ENCODE results near the gene MYOCOS. TPM values are rescaled to one million over a fixed set of nuclear protein-coding genes. Genes with fewer than 3 reads are reported as not detected.

Gene MYOCOS
- total and polyA plus RNA-seq, 2 donors (not counting 3 experiments of a cell fraction or from before 2014, with no cell fraction given): not detected

DNA sequence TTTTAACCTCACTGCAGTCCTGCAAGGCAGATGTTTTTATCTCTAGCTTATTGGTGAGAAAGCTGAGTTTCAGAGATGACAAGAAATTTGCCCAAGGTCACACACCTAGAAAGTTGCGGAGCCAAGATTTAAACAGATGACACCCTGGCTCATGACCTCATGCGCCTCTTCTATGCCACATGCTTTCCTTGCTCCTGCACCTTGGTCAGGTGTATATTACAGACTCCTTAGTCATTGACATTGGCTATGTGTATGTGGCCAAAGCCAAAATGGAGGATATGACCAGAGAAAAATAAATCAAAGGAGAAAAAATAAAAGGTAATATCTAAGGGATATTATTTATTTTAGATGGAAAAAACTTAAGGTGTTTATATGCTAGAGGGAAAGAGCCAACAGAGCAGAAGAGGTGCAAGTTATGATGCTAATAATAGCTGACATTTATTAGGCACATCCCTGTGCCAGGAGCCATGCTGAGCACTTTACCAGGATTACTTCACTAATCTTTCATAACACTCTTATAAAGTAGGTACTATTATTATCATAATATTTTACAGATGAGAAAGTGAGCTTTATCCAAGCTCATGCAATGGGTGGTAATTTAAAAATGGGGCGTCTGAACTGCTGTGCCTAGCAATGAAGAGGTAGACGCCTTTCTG lies 44.2 kb downstream of the MYOCOS start:
- ChIA-PET CTCF (interaction anchor here (0.7 to 3.2 kb wide), 6 partner anchors 11 to 50 kb away, joined by 3 to 16 read pairs (median 5); no protein-coding TSS in a partner anchor), POLR2A (no interaction called here)
- Histone ChIP-seq H3K9me1 (replicated peaks; ENCODE audit: control insufficient read depth, extremely low read depth, insufficient read depth, low read length) (no peaks in the 10 kb centered on the region), H4K20me1 (replicated peaks; ENCODE audit: control insufficient read depth, extremely low read depth, insufficient read depth, low read length) (no peaks in the 10 kb centered on the region), H3K27ac (ENCODE audit: insufficient read depth, low read depth, low read length) (no peak overlapping the region), H3K27me3 (ENCODE audit: control insufficient read depth in 2 of 2, insufficient read depth in 2 of 2, low read length in 2 of 2) (peaks cover 0 to 1% of the 10 kb centered on the region in 2 experiments), H3K4me3 (replicated peaks in 1 of 3; ENCODE audit: insufficient read depth in 1 of 3, low read depth in 1 of 3, low read length in 3 of 3) (no peak overlapping the region), H3K4me2 (ENCODE audit: insufficient read depth, low read length) (no peak overlapping the region), H3K4me1 (ENCODE audit: control insufficient read depth, extremely low read depth, insufficient read depth, low read length) (no peaks in the 10 kb centered on the region), H3K9me3 (replicated peaks; ENCODE audit: control insufficient read depth, insufficient read depth, low read length) (no peaks in the 10 kb centered on the region), H3K36me3 (ENCODE audit: control insufficient read depth in 2 of 2, extremely low read depth in 1 of 2, insufficient read depth in 2 of 2, low read length in 2 of 2) (no peaks in the 10 kb centered on the region), H3K79me2 (ENCODE audit: control insufficient read depth, insufficient read depth, low read length) (no peaks in the 10 kb centered on the region), H3K9ac (replicated peaks; ENCODE audit: extremely low read depth, insufficient read depth, low read length) (no peak overlapping the region), H2AFZ (ENCODE audit: low read depth, low read length) (no peak overlapping the region)
- dilution Hi-C loops (cut with MboI; ENCODE audit: extremely low pct_ligation_motif_present, low sequenced_read_pairs) (no loop called here), intact Hi-C loops (cut with micrococcal nuclease) (no loop called here)
- TF ChIP-seq CTCF (IDR thresholded peaks at IDR 0.05; ENCODE audit: extremely low read depth in 1 of 2, insufficient read depth in 1 of 2, low read depth in 1 of 2, low read length in 2 of 2) (no peak), FOS (IDR thresholded peaks at IDR 0.05; ENCODE audit: borderline replicate concordance, insufficient read depth, low read length) (no peak), JUN (IDR thresholded peaks at IDR 0.05; ENCODE audit: borderline replicate concordance, insufficient read depth, insufficient read length, low read depth) (no peak), GATA2 (IDR thresholded peaks at IDR 0.05; ENCODE audit: insufficient read depth, insufficient read length, low read depth, low read length) (no peak), MAX (IDR thresholded peaks at IDR 0.05; ENCODE audit: insufficient read depth, insufficient read length) (no peak), POLR2AphosphoS5 (IDR thresholded peaks at IDR 0.05; ENCODE audit: insufficient read depth, low read depth, low read length) (no peak), EZH2 (IDR thresholded peaks at IDR 0.05; ENCODE audit: borderline replicate concordance, low read depth, low read length, severe bottlenecking) (no peak), POLR2A (IDR thresholded peaks at IDR 0.05; ENCODE audit: low read depth, low read length) (no peak)
- FAIRE-seq: no peak
- no peak for DNase-seq (ENCODE audit: low read depth, low spot score)
- no TSS peak for BruUV-seq (replicated peaks)
